PFSK-1 (cell line): ENCODE data around the gene TUT1.
A peak's percentile ranks its signal among the peaks of the same experiment; 100 is the strongest.

ENCODE experiments used
- FOXP2 ChIP-seq: optimal IDR thresholded peaks from 2 replicates; pipeline ENCODE3; 2011; ENCODE audit warnings: borderline replicate concordance, control low read depth, inconsistent platforms; ENCODE audit not compliant: insufficient read depth; ENCODE audit errors: extremely low read length, extremely low read depth
- POLR2AphosphoS5 ChIP-seq: IDR thresholded peaks from 2 replicates; pipeline ENCODE4 v1.6.1; 2012; ENCODE audit warnings: low read depth, mild to moderate bottlenecking, control low read depth, low read length, moderate library complexity
- REST ChIP-seq, 2 experiments: IDR thresholded peaks; 2 replicates each; pipeline versions ENCODE4 v1.6.1 to v1.8.0; 2011 to 2012; ENCODE audit warnings: low read depth in 2 of 2, low read length in 2 of 2, control low read depth in 1 of 2, inconsistent platforms in 1 of 2, mild to moderate bottlenecking in 1 of 2, moderate library complexity in 1 of 2; ENCODE audit not compliant: insufficient read depth in 1 of 2
- SIN3A ChIP-seq: IDR thresholded peaks from 2 replicates; pipeline ENCODE4 v1.6.1; 2012; ENCODE audit warnings: mild to moderate bottlenecking, low read length, moderate library complexity, borderline replicate concordance; ENCODE audit not compliant: insufficient read depth
- TAF1 ChIP-seq: IDR thresholded peaks from 2 replicates; pipeline ENCODE4 v1.6.1; 2012; ENCODE audit warnings: low read length, control low read depth, borderline replicate concordance; ENCODE audit not compliant: insufficient read depth

TUT1 gene

GRCh38 chr11:62544581-62545436 is 46.5 kb downstream of the TUT1 start:
- no peak for TF ChIP-seq FOXP2
- TF ChIP-seq SIN3A, result no peak
- no peak for TF ChIP-seq REST (IDR thresholded peaks at IDR 0.05; ENCODE audit: insufficient read depth in 1 of 2, low read depth in 2 of 2, low read length in 2 of 2)
- no peak for TF ChIP-seq TAF1
- no peak for TF ChIP-seq POLR2AphosphoS5

GRCh38 chr11:62543680-62544444 is 47.5 kb downstream of the TUT1 start:
- TF ChIP-seq REST (IDR thresholded peaks at IDR 0.05; ENCODE audit: insufficient read depth in 1 of 2, low read depth in 2 of 2, low read length in 2 of 2) (no peak), TAF1 (no peak), POLR2AphosphoS5 (no peak), SIN3A (no peak), FOXP2 (no peak)

GRCh38 chr11:62542750-62543567 is 48.4 kb downstream of the TUT1 start:
- TF ChIP-seq REST (IDR thresholded peaks at IDR 0.05; ENCODE audit: insufficient read depth in 1 of 2, low read depth in 2 of 2, low read length in 2 of 2) (peak in 1 of 2 experiments; percentile 60; a peak in 1 of 4 replicates), TAF1 (peak; percentile 66; the same call in 1 of the 2 replicates), FOXP2 (no peak), POLR2AphosphoS5 (peak; percentile 54; the same call in 1 of the 2 replicates), SIN3A (peak; percentile 77; the same call in 1 of the 2 replicates)

GRCh38 chr11:62542111-62542745 is 49.1 kb downstream of the TUT1 start:
- TF ChIP-seq TAF1 (no peak), FOXP2 (no peak), SIN3A (no peak), REST (IDR thresholded peaks at IDR 0.05; ENCODE audit: insufficient read depth in 1 of 2, low read depth in 2 of 2, low read length in 2 of 2) (no peak), POLR2AphosphoS5 (no peak)
